HL-60 (cell line): ENCODE measurements around the gene HAGHL.
A peak's percentile ranks its signal among the peaks of the same experiment; 100 is the strongest.

Source experiments
- DNase-seq, 2 experiments: peaks; one replicate each; pipeline ENCODE4 v3.0.0-alpha.2; 2010 to 2020; ENCODE audit warnings: low read depth in 1 of 2, low spot score in 1 of 2
- H3K27ac ChIP-seq: fragments of 250-450 bp; sonication (Bioruptor Pico); replicated peaks from 2 replicates; pipeline ENCODE4 v1.5.1; 2020; ENCODE audit warnings: mild to moderate bottlenecking, moderate library complexity
- H3K27me3 ChIP-seq: fragments of 250-450 bp; sonication (Bioruptor Pico); 2 replicates; pipeline ENCODE4 v1.5.1; 2021; ENCODE audit warnings: mild to moderate bottlenecking, moderate library complexity; ENCODE audit not compliant: insufficient read depth, poor library complexity, severe bottlenecking
- H3K4me3 ChIP-seq: replicated peaks from 2 replicates; pipeline ENCODE4 v1.5.1; 2011; ENCODE audit warnings: mild to moderate bottlenecking, control low read depth, low read length; ENCODE audit not compliant: insufficient read depth
- CTCF ChIP-seq: IDR thresholded peaks from one replicate; pipeline ENCODE4 v1.5.1; 2011; ENCODE audit warnings: low read length, control low read depth, inconsistent platforms; ENCODE audit not compliant: insufficient read depth
- GABPA ChIP-seq: IDR thresholded peaks from 2 replicates; pipeline ENCODE4 v1.6.1; 2012; ENCODE audit warnings: low read depth
- POLR2AphosphoS5 ChIP-seq: IDR thresholded peaks from 2 replicates; pipeline ENCODE4 v1.6.1; 2012; ENCODE audit warnings: low read depth
- REST ChIP-seq: IDR thresholded peaks from 2 replicates; pipeline ENCODE4 v1.6.1; 2012; ENCODE audit warnings: low read depth; ENCODE audit not compliant: insufficient replicate concordance
- SPI1 ChIP-seq: IDR thresholded peaks from 2 replicates; pipeline ENCODE4 v1.6.1; 2012; ENCODE audit warnings: low read depth, mild to moderate bottlenecking, borderline replicate concordance

Gene HAGHL

GRCh38 chr16:704552-705380 lies 22.1 kb upstream of the HAGHL start:
- no peak for DNase-seq
- TF ChIP-seq POLR2AphosphoS5 (no peak), REST (peak; percentile 85)
- H3K4me3 ChIP-seq = no peak overlapping the region
- no peak overlapping the region for H3K27ac ChIP-seq
- H3K27me3 ChIP-seq = peaks cover 67% of the 10 kb centered on the region

- no peak for TF ChIP-seq CTCF
- no peak for TF ChIP-seq GABPA
- no peak for TF ChIP-seq REST
- no peak for TF ChIP-seq SPI1
- no peak for TF ChIP-seq POLR2AphosphoS5
- Histone ChIP-seq H3K4me3 (no peak within 1 kb of the TSS), H3K27ac (no peak within 1 kb of the TSS), H3K27me3 (peaks cover 69% of the 10 kb centered on the region)
- no peak for DNase-seq
Measured at GRCh38 chr16:705431-706188, 21.3 kb upstream of the HAGHL start, which contains the start of gene FBXL16. Gene FBXL16 (minus strand): TSS chr16:705801. CDS start chr16:697405, 8,396 bp downstream.

- TF ChIP-seq GABPA (no peak), SPI1 (no peak), POLR2AphosphoS5 (no peak), REST (no peak), CTCF (no peak)
- peaks cover 70% of the 10 kb centered on the region for H3K27me3 ChIP-seq
- H3K4me3 ChIP-seq = no peak overlapping the region
- no peak for DNase-seq
- H3K27ac ChIP-seq = no peak overlapping the region
Measured at GRCh38 chr16:706189-707061, 20.5 kb upstream of the HAGHL start.
